B cell (primary cell): ENCODE data around the gene MET.

Experiments
- CTCF ChIP-seq: fragments of 200-600 bp; IDR thresholded peaks from one replicate; pipeline ENCODE4 v1.8.0; 2022; ENCODE audit warnings: antibody characterized with exemption, mild to moderate bottlenecking
- EZH2 ChIP-seq: IDR thresholded peaks from 2 replicates; pipeline ENCODE4 v1.6.1; 2012; ENCODE audit warnings: borderline replicate concordance, low read depth, mild to moderate bottlenecking, moderate library complexity, low read length; ENCODE audit not compliant: insufficient read depth, poor library complexity, severe bottlenecking

DNA sequence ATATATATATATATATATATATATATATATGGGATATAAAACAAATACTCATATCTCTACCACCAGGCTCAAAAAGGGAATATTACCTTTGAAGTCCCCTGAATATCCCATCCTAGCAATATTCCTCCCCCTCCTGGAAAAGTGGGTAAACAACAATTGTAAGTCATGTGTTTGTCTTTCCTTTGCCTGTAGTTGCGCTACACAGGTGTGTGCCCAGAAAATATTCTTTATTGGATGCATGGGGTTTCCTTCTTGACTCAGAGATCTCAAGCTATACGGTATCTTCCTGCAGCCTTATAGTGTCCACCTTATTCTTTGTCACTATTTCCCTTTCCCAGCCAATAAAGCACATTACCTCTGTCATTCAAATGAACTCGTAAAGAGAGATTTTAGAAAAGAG, 54.2 kb downstream of the MET start:
- TF ChIP-seq CTCF, result no peak
- no peak for TF ChIP-seq EZH2
